Measurements from ENCODE around the gene MED22.
"Not testable (repeated sequence)": the region's sequence is repeated elsewhere in the genome, so short reads cannot be mapped to it uniquely, and the experiment has no call there.

The MED22 gene

DNA sequence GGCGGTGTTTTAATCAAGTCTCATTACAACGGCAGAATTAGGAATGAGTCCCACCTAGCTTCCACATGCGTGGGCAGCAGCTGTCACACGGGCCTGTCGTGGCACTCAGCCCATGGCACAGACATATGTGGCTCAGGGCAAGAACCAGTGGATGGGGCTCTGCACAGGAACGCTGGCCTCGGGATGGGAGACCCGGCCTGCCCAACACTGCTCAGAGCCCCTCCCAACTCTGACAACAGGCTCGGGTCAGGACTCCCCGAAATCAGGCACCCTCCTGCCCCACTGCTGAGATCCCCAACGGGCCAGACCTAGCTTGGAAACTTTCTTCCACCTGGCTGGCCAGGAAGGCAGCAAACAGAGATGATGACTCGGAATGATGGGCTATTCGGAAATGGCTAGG lies 7.0 kb downstream of the MED22 start:
- no peak overlapping the region for H3K4me3 ChIP-seq (ENCODE audit: low read depth, low read length)
- DNase-seq (ENCODE audit: low read depth, low spot score): no peak
- TF ChIP-seq CTCF (IDR thresholded peaks at IDR 0.05; ENCODE audit: low read depth, low read length): no peak
- in situ Hi-C loops (cut with HindIII; ENCODE audit: low sequenced_read_pairs): no loop called here

- no peak for DNase-seq (ENCODE audit: low read depth, low spot score)
- no peak overlapping the region for H3K4me3 ChIP-seq (ENCODE audit: low read depth, low read length)
- TF ChIP-seq CTCF (IDR thresholded peaks at IDR 0.05; ENCODE audit: low read depth, low read length): no peak
- in situ Hi-C loops (cut with HindIII; ENCODE audit: low sequenced_read_pairs): no loop called here
These were observed 7.7 kb downstream of the MED22 start for GRCh38 chr9:133340256-133340655.

- no peak for DNase-seq (ENCODE audit: low read depth, low spot score)
- in situ Hi-C loops (cut with HindIII; ENCODE audit: low sequenced_read_pairs): no loop called here
- no peak overlapping the region for H3K4me3 ChIP-seq (ENCODE audit: low read depth, low read length)
- TF ChIP-seq CTCF (IDR thresholded peaks at IDR 0.05; ENCODE audit: low read depth, low read length): no peak
These were observed 8.3 kb downstream of the MED22 start for GRCh38 chr9:133339641-133340040.

GRCh38 chr9:133335924-133336811 lies 11.8 kb downstream of the MED22 start, which contains the start of gene SURF6:
Gene SURF6, minus strand, starts transcription at chr9:133336188. Its CDS starts 56 bp downstream, at chr9:133336132.
- DNase-seq (ENCODE audit: low read depth, low spot score): peak; percentile 90
- peak within 1 kb of the TSS; percentile 96 for H3K4me3 ChIP-seq (ENCODE audit: low read depth, low read length)
- in situ Hi-C loops (cut with HindIII; ENCODE audit: low sequenced_read_pairs): no loop called here
- TF ChIP-seq CTCF (IDR thresholded peaks at IDR 0.05; ENCODE audit: low read depth, low read length): no peak

- H3K4me3 ChIP-seq (ENCODE audit: low read depth, low read length): peak overlapping the region; percentile 96
- in situ Hi-C loops (cut with HindIII; ENCODE audit: low sequenced_read_pairs); DNase-seq (ENCODE audit: low read depth, low spot score): not testable (repeated sequence)
These were observed 13.0 kb downstream of the MED22 start for GRCh38 chr9:133334888-133335287.

- TF ChIP-seq CTCF (IDR thresholded peaks at IDR 0.05; ENCODE audit: low read depth, low read length): no peak
- in situ Hi-C loops (cut with HindIII; ENCODE audit: low sequenced_read_pairs): no loop called here
- H3K4me3 ChIP-seq (ENCODE audit: low read depth, low read length): no peak overlapping the region
- DNase-seq (ENCODE audit: low read depth, low spot score): no peak
These were observed 13.8 kb downstream of the MED22 start for GRCh38 chr9:133334161-133334560.

DNA sequence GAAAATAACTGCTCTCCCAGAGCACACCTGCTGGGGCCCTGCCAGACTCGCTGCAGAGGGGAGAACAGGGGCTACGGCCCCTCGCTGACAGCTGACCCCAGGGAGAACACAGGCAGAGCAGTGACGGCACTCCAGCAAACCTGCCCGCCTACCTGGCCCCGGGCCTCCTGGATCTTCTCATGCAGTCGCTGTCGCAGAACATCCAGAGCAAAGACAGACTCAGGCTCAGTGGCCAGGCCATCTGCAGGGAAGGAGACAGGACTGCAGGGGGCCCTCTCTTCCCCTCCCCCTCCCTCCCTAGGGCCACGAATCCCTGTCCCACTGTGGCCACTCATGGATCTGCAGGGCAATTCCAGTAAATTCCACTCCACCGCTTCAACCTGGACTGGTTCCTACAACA lies 14.4 kb downstream of the MED22 start:
- DNase-seq (ENCODE audit: low read depth, low spot score): no peak
- no peak for TF ChIP-seq CTCF (IDR thresholded peaks at IDR 0.05; ENCODE audit: low read depth, low read length)
- in situ Hi-C loops (cut with HindIII; ENCODE audit: low sequenced_read_pairs): no loop called here
- H3K4me3 ChIP-seq (ENCODE audit: low read depth, low read length): no peak overlapping the region
